22Rv1 (cell line): ENCODE measurements around the gene CLCF1.

Source experiments
- H3K27ac ChIP-seq: fragments of 450-650 bp; 2 replicates; pipeline ENCODE4 v1.5.1; 2017
- ZFX ChIP-seq: fragments of 450-650 bp; IDR thresholded peaks from 2 replicates; pipeline ENCODE4 v1.6.1; 2017; ENCODE audit warnings: antibody characterized with exemption, borderline replicate concordance
- TF ChIP-seq, protein P1 (sequence below): fragments of 450-650 bp; IDR thresholded peaks from 2 replicates; pipeline ENCODE4 v1.5.1; 2017; ENCODE audit warnings: mild to moderate bottlenecking

CLCF1 gene

DNA sequence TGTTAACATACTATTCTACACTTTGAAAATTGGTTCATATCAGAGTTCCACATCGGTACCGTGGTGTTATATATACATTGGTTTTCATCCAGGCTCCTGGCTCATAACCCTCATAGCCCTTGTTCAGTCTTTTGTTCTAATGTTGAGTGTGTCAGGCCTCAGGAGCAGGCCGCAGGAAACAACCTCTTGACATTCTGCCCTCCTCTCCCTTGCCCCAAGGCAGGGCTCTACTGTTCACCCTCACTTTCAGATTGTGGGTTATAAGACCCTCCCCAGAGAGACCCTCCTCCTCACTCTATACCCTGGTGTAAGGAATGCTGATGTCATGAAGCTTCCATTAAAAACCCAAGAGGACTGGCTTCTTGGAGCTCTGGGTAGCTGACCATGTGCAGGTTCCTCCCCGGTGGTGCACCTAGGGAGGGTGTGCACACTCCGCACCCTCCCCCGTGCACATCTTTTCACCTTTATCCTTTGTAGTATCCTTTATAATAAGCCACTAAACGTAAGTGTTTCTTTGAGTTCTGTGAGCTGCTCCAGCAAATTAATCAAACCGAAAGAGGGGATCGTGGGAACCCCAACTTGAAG lies 58.0 kb downstream of the CLCF1 start:
- peak overlapping the region; percentile 95; the same call in 1 of the 2 replicates for H3K27ac ChIP-seq
- no peak for TF ChIP-seq ZFX
- TF ChIP-seq, protein P1, sequence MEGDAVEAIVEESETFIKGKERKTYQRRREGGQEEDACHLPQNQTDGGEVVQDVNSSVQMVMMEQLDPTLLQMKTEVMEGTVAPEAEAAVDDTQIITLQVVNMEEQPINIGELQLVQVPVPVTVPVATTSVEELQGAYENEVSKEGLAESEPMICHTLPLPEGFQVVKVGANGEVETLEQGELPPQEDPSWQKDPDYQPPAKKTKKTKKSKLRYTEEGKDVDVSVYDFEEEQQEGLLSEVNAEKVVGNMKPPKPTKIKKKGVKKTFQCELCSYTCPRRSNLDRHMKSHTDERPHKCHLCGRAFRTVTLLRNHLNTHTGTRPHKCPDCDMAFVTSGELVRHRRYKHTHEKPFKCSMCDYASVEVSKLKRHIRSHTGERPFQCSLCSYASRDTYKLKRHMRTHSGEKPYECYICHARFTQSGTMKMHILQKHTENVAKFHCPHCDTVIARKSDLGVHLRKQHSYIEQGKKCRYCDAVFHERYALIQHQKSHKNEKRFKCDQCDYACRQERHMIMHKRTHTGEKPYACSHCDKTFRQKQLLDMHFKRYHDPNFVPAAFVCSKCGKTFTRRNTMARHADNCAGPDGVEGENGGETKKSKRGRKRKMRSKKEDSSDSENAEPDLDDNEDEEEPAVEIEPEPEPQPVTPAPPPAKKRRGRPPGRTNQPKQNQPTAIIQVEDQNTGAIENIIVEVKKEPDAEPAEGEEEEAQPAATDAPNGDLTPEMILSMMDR: no peak

DNA sequence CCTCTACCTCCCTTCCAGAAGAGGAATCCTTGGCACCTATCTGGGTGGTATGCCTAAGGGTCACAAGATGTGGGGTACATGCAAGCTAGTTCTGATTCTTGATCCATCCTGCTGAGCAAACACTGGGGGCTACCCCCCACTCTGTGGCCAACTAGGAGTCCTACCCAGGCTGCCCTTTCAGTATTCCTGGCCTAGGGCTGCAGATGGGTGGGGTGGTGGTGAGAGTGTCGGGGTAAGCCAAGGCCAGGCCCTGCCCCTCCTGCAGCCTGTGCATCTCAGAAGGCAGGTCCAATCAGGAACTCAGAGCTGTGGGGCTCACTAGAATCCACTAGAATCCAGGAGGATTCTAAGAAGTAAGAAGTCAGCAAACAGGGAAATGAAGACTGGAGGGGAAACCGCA lies 59.2 kb downstream of the CLCF1 start:
- peak overlapping the region; percentile 95 for H3K27ac ChIP-seq
- TF ChIP-seq, protein P1: no peak
- TF ChIP-seq ZFX: no peak
